OCI-LY1 (cell line): ENCODE data around the gene CMIP.
A peak's percentile ranks its signal among the peaks of the same experiment; 100 is the strongest.

ENCODE experiments used
- H2AFZ ChIP-seq: fragments of 200-600 bp; sonication (generic), shearing (Covaris generic); 2 replicates; pipeline ENCODE4 v1.6.0; 2014; ENCODE audit warnings: antibody characterized with exemption, mild to moderate bottlenecking, low read length
- H3F3A ChIP-seq: fragments of 200-600 bp; sonication (generic), shearing (Covaris generic); 2 replicates; pipeline ENCODE4 v1.6.0; 2014; ENCODE audit warnings: mild to moderate bottlenecking, antibody characterized with exemption, low read length, moderate library complexity; ENCODE audit not compliant: insufficient read depth
- H3K27ac ChIP-seq: fragments of 200-600 bp; sonication (generic); 2 replicates; pipeline ENCODE4 v1.5.1; 2014; ENCODE audit warnings: low read length, mixed run types, mild to moderate bottlenecking, low read depth; ENCODE audit not compliant: poor library complexity, severe bottlenecking
- H3K27me3 ChIP-seq: fragments of 200-600 bp; sonication (generic); 2 replicates; pipeline ENCODE4 v1.6.0; 2014; ENCODE audit warnings: antibody characterized with exemption, mild to moderate bottlenecking, low read length, moderate library complexity; ENCODE audit not compliant: insufficient read depth
- H3K36me3 ChIP-seq: fragments of 200-600 bp; sonication (generic); 2 replicates; pipeline ENCODE4 v1.6.1; 2014; ENCODE audit warnings: mild to moderate bottlenecking, antibody characterized with exemption, low read length, moderate library complexity, mixed read lengths; ENCODE audit not compliant: insufficient read depth
- H3K4me1 ChIP-seq: fragments of 200-600 bp; sonication (generic); 2 replicates; pipeline ENCODE4 v1.5.1; 2014; ENCODE audit warnings: mild to moderate bottlenecking, low read length, moderate library complexity; ENCODE audit not compliant: insufficient read depth, severe bottlenecking
- H3K4me2 ChIP-seq: fragments of 200-600 bp; sonication (generic), shearing (Covaris generic); 2 replicates; pipeline ENCODE4 v1.6.1; 2014; ENCODE audit warnings: low read length
- H3K4me3 ChIP-seq: fragments of 200-600 bp; sonication (generic); 2 replicates; pipeline ENCODE4 v1.5.1; 2014; ENCODE audit warnings: low read length, low read depth, mild to moderate bottlenecking, mixed read lengths; ENCODE audit not compliant: poor library complexity, severe bottlenecking
- H3K79me2 ChIP-seq: fragments of 200-600 bp; shearing (Covaris generic); 2 replicates; pipeline ENCODE4 v1.6.1; 2016; ENCODE audit warnings: mixed run types, low read length, mixed read lengths; ENCODE audit not compliant: insufficient read depth
- H3K9ac ChIP-seq: fragments of 200-600 bp; sonication (generic), shearing (Covaris generic); 2 replicates; pipeline ENCODE4 v1.6.1; 2014; ENCODE audit warnings: mild to moderate bottlenecking, low read length, mixed read lengths
- H3K9me2 ChIP-seq: fragments of 200-600 bp; sonication (generic), shearing (Covaris generic); 2 replicates; pipeline ENCODE4 v1.6.1; 2014; ENCODE audit warnings: low read depth, mild to moderate bottlenecking, low read length, mixed read lengths
- H3K9me3 ChIP-seq: fragments of 200-600 bp; shearing (Covaris generic); 2 replicates; pipeline ENCODE4 v1.6.1; 2014; ENCODE audit warnings: low read length, mixed read lengths
- H4K20me1 ChIP-seq: fragments of 200-600 bp; sonication (generic), shearing (Covaris generic); 2 replicates; pipeline ENCODE4 v1.6.0; 2016; ENCODE audit warnings: mild to moderate bottlenecking, low read length; ENCODE audit not compliant: insufficient read depth
- CTCF ChIP-seq: fragments of 200-600 bp; sonication (generic), shearing (Covaris generic); IDR thresholded peaks from 2 replicates; pipeline ENCODE4 v1.5.1; 2017; ENCODE audit warnings: mild to moderate bottlenecking, antibody characterized with exemption, low read length, moderate library complexity, mixed read lengths
- EZH2 ChIP-seq: fragments of 200-600 bp; sonication (generic), shearing (Covaris generic); IDR thresholded peaks from 2 replicates; pipeline ENCODE4 v1.8.0; 2017; ENCODE audit warnings: borderline replicate concordance, mixed run types, mild to moderate bottlenecking, antibody characterized with exemption, low read length, moderate library complexity, mixed read lengths

The CMIP gene

GRCh38 chr16:81645925-81646324, 201.3 kb downstream of the CMIP start:
- H3K36me3 ChIP-seq, result peaks cover 11% of the 10 kb centered on the region
- no peak overlapping the region for H3K9ac ChIP-seq

GRCh38 chr16:81646561-81646960, 202.0 kb downstream of the CMIP start:
- Histone ChIP-seq H3K27me3 (no peaks in the 10 kb centered on the region), H3K27ac (peak overlapping the region; percentile 84), H3K4me3 (no peak overlapping the region), H3F3A (no peaks in the 10 kb centered on the region), H4K20me1 (no peaks in the 10 kb centered on the region), H3K36me3 (peaks cover 5% of the 10 kb centered on the region), H3K79me2 (no peaks in the 10 kb centered on the region), H3K9me2 (no peaks in the 10 kb centered on the region), H3K9me3 (no peaks in the 10 kb centered on the region), H3K9ac (no peak overlapping the region), H3K4me1 (peaks cover 50% of the 10 kb centered on the region), H3K4me2 (no peak overlapping the region), H2AFZ (no peak overlapping the region)
- TF ChIP-seq CTCF (no peak), EZH2 (no peak)

More at GRCh38 chr16:81645925-81646324, 201.3 kb downstream of the CMIP start:
- H3K4me2 ChIP-seq, result no peak overlapping the region
- no peak overlapping the region for H3K27ac ChIP-seq
- no peaks in the 10 kb centered on the region for H4K20me1 ChIP-seq
- no peaks in the 10 kb centered on the region for H3F3A ChIP-seq
- H3K27me3 ChIP-seq, result no peaks in the 10 kb centered on the region
- no peak overlapping the region for H2AFZ ChIP-seq
- H3K79me2 ChIP-seq, result no peaks in the 10 kb centered on the region
- no peak overlapping the region for H3K4me3 ChIP-seq
- H3K9me3 ChIP-seq, result no peaks in the 10 kb centered on the region
- H3K9me2 ChIP-seq, result no peaks in the 10 kb centered on the region
- H3K4me1 ChIP-seq, result peaks cover 43% of the 10 kb centered on the region
- TF ChIP-seq EZH2 (no peak), CTCF (no peak)

GRCh38 chr16:81647527-81647926, 202.9 kb downstream of the CMIP start:
- peaks cover 9% of the 10 kb centered on the region for H3K36me3 ChIP-seq
- no peaks in the 10 kb centered on the region for H3K79me2 ChIP-seq
- no peak overlapping the region for H2AFZ ChIP-seq
- no peaks in the 10 kb centered on the region for H4K20me1 ChIP-seq
- H3K9me3 ChIP-seq, result no peaks in the 10 kb centered on the region
- no peaks in the 10 kb centered on the region for H3K9me2 ChIP-seq
- H3F3A ChIP-seq, result no peaks in the 10 kb centered on the region
- TF ChIP-seq EZH2 (no peak), CTCF (no peak)
- H3K9ac ChIP-seq, result peak overlapping the region; percentile 31; the same call in 1 of the 2 replicates
- H3K4me1 ChIP-seq, result peaks cover 59% of the 10 kb centered on the region
- peak overlapping the region; percentile 84 for H3K27ac ChIP-seq
- no peaks in the 10 kb centered on the region for H3K27me3 ChIP-seq
- H3K4me3 ChIP-seq, result peak overlapping the region; percentile 46
- H3K4me2 ChIP-seq, result peak overlapping the region; percentile 55
